ENCODE data around the gene SFXN5.

- TF ChIP-seq POLR2A (IDR thresholded peaks at IDR 0.05), result no peak
- TF ChIP-seq CTCF (IDR thresholded peaks at IDR 0.05), result no peak
Measured at GRCh38 chr2:73080321-73081131, 9.0 kb upstream of the SFXN5 start.

All from right lobe of liver (tissue), 4 donors.